HG03135 (cell line): ENCODE measurements around the gene ECHS1.
"Not testable (repeated sequence)": the region's sequence is repeated elsewhere in the genome, so short reads cannot be mapped to it uniquely, and the experiment has no call there.

Source experiments
- ATAC-seq: cut with Tn5 transposase; IDR thresholded peaks from one replicate; pipeline ENCODE4 v1.9.1; 2021; ENCODE audit warnings: mild to moderate bottlenecking, moderate library complexity; ENCODE audit not compliant: unreplicated experiment

Gene ECHS1

GRCh38 chr10:133379152-133379800, 6.1 kb upstream of the ECHS1 start, which contains the start of gene PAOX:
Gene PAOX, plus strand, starts transcription at chr10:133379262. Its CDS starts 55 bp downstream, at chr10:133379317.
- ATAC-seq = peak; percentile 53

GRCh38 chr10:133378251-133379096, 5.3 kb upstream of the ECHS1 start:
- peak; percentile 40 for ATAC-seq

GRCh38 chr10:133377818-133378250, 4.7 kb upstream of the ECHS1 start:
- no peak for ATAC-seq

- ATAC-seq = no peak
These were observed 4.1 kb upstream of the ECHS1 start for GRCh38 chr10:133377025-133377817.

- not testable (repeated sequence) for ATAC-seq
These were observed 3.0 kb upstream of the ECHS1 start for GRCh38 chr10:133376183-133376582.

- ATAC-seq = no peak
These were observed 2.4 kb upstream of the ECHS1 start for GRCh38 chr10:133375357-133376115.

- ATAC-seq = no peak
These were observed 647 bp downstream of the ECHS1 start for GRCh38 chr10:133372507-133372906.

- ATAC-seq = no peak
These were observed 2.9 kb downstream of the ECHS1 start for GRCh38 chr10:133370030-133370786.

- no peak for ATAC-seq
These were observed 5.0 kb downstream of the ECHS1 start for GRCh38 chr10:133368153-133368552.

GRCh38 chr10:133367461-133367860, 5.7 kb downstream of the ECHS1 start:
- ATAC-seq = not testable (repeated sequence)

GRCh38 chr10:133366751-133367150, 6.4 kb downstream of the ECHS1 start:
- ATAC-seq = no peak

GRCh38 chr10:133366130-133366478, 7.0 kb downstream of the ECHS1 start:
- ATAC-seq = no peak

- ATAC-seq = no peak
These were observed 7.6 kb downstream of the ECHS1 start for GRCh38 chr10:133365461-133366129.

- ATAC-seq = no peak
These were observed 8.3 kb downstream of the ECHS1 start for GRCh38 chr10:133364645-133365431.

GRCh38 chr10:133362846-133363245, 10.3 kb downstream of the ECHS1 start:
- ATAC-seq = no peak

GRCh38 chr10:133361773-133362441, 11.2 kb downstream of the ECHS1 start:
- no peak for ATAC-seq

- no peak for ATAC-seq
These were observed 11.9 kb downstream of the ECHS1 start for GRCh38 chr10:133361227-133361626.

GRCh38 chr10:133359972-133360610, 13.1 kb downstream of the ECHS1 start:
- ATAC-seq = no peak
